Jurkat, Clone E6-1 (cell line): Measurements from ENCODE around the gene GRK2. TPM values are rescaled to one million over a fixed set of nuclear protein-coding genes. Genes with fewer than 3 reads are reported as not detected.
"Not testable (repeated sequence)": the region's sequence is repeated elsewhere in the genome, so short reads cannot be mapped to it uniquely, and the experiment has no call there.

Source experiments
- DNase-seq: peaks from one replicate; pipeline ENCODE4 v3.0.0-alpha.2; 2011; ENCODE audit warnings: low read depth, low spot score
- H3K4me3 ChIP-seq: 2 replicates; pipeline ENCODE4 v1.5.1; 2011; ENCODE audit warnings: mild to moderate bottlenecking, low read length, control low read depth, moderate library complexity
- polyA plus RNA-seq: library from polyadenylated mRNA; unstranded; fragments of >200 nt; gene quantifications from one replicate; pipeline ENCODE4 v1.2.1, GENCODE V29; 2012; ENCODE audit warnings: missing spikeins; ENCODE audit not compliant: insufficient read length, insufficient read depth

The GRK2 gene
- polyA plus RNA-seq, result 140 TPM

DNA sequence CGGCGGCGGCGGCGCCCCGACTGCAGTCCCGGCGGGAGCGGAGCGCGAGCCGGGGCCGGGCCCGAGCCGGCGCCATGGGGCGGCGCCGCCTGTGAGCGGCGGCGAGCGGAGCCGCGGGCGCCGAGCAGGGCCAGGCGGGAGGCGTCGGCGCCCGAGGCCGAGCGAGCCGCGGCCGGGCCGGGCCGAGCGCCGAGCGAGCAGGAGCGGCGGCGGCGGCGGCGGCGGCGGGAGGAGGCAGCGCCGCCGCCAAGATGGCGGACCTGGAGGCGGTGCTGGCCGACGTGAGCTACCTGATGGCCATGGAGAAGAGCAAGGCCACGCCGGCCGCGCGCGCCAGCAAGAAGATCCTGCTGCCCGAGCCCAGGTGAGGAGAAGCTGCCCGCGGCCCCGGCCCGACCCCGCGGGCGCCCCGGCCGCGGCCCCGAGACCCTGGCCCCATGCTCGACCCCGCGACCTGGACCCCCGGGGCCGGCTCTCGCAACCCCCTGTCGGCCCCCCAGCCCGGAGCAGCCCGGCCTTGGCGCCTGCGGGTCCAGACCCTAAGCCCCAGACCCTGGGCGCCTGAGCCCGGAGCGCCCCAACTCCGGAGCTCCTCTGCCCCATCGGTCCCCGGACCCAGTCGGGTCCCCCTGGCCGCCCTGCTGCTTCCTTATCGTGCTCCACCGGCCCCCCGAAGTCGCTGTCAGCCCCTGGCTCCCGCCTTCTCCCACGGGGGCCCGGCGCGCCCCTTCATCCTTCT lies at the start of gene GRK2:
TSS of gene GRK2 (plus strand) at position 25 of the 739 bp plus-strand sequence. CDS start at position 252, 227 bp downstream.
- DNase-seq, result no peak
- H3K4me3 ChIP-seq, result peak within 1 kb of the TSS; percentile 89

DNA sequence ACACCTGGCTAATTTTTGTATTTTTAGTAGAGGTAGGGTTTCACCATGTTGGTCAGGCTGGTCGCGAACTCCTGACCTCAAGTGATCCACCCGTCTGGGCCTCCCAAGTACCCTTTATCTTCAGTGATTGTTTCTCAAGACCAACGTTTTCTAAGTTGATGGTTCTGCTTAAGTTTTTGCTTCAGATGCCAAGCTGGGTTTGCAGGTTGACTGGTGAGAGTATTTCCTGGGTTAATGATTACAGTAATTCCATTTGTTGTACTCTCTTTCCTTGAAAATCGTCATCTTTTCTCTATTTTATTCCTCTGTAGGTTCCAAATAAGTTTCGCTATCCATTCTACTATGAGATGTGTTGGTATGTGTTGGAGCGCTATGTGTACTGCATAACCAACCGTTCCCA lies 38.5 kb upstream of the GRK2 start:
- no peak for DNase-seq
- no peak overlapping the region for H3K4me3 ChIP-seq

DNA sequence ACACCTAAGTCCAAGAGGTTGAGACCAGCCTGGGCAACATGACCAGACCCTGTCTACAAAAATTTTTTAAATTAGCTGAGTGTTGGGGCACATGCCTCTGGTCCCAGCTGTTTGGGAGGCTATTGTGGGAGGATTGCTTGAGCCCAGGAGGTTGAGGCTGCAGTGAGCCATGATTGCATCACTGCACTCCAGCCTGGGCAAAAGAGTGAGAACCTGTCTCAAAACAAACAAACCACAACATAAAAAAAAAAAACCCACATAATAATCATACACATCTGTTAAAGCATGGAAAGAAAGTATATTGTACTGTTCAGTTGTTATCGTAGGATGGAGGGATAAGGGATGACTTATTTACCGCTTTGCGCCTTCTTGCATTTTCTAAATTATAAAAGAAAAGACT lies 35.9 kb upstream of the GRK2 start:
- no peak overlapping the region for H3K4me3 ChIP-seq
- no peak for DNase-seq

DNA sequence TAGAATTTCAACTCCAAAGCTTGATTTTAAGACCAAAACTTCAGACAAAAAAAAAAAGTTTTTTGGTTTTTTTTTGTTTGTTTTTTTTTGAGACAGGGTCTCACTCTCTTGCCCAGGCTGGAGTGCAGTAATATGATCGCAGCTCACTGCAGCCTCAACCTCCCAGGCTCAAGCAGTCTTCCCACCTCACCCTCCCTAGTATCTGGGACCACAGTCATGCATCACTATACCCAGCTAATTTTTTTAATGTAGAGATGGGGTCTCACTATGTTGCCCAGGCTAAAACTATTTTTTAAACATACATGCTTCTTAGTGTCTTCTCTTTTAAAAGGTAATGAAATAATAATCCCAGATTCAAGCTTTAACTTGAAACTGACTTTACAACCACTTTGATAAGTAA lies 35.4 kb upstream of the GRK2 start:
- DNase-seq, result no peak
- H3K4me3 ChIP-seq, result no peak overlapping the region

DNA sequence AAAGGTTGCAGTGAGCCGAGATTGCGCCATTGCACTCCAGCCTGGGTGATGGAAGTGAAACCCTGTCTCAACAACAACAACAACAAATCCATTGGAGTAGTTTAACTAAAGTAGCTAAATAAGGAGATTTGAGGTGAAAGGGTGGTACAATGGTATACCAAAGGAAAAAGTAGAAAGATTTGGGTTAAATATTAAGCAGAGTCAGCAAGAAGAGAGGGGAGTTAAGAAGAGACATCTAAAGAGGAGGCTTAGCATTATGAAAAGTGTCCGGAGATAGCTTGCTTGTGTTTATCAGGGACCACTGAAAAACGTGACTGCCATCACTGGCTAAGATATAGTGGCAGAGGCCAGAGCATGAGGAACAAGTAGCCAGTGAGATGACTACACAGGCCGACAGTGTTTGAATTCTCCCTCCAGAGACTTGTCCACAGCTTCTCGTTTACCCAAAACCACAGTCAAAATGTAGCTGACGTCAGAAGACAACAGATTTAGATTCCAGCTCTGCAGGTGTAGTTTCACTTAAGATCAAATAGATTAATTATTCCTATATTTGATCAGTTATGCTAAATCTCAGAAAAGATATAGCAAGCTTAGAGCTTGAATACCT lies 32.6 kb upstream of the GRK2 start:
- H3K4me3 ChIP-seq, result no peak overlapping the region
- no peak for DNase-seq

DNA sequence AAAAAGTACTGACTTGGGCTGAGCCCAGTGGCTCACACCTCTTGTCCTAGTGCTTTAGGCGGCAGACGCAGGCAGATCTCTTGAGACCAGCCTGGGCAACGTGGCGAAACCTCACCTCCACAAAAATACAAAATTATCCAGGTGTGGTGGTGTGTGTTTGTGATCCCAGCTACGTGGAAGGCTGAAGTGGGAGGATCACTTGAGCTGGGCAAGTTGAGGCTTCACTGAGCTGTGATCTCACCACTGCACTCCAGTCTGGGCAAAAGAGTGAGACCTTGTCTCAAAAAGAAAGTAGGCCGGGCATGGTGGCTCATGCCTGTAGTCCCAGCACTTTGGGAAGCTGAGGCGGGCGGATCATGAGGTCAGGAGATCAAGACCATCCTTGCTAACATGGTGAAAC lies 31.7 kb upstream of the GRK2 start:
- H3K4me3 ChIP-seq, DNase-seq: not testable (repeated sequence)

DNA sequence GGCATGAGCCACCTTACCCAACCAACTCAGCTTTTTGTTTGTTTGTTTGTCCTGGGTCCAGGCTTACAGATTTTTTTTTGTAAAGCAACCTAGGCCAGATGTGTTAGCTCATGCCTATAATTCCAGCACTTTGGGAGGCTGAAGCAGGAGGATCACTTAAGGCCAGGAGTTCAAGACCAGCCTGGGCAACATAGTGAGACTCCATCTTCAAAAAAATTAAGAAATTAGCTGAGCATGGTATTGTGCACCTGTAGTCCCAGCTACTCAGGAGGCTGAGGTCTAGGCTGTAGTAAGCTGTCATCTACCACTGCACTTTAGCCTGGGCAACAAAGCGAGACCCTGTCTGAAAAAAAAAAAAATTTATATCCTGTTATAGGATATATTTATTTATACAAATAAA lies 28.7 kb upstream of the GRK2 start:
- no peak overlapping the region for H3K4me3 ChIP-seq
- DNase-seq, result no peak

DNA sequence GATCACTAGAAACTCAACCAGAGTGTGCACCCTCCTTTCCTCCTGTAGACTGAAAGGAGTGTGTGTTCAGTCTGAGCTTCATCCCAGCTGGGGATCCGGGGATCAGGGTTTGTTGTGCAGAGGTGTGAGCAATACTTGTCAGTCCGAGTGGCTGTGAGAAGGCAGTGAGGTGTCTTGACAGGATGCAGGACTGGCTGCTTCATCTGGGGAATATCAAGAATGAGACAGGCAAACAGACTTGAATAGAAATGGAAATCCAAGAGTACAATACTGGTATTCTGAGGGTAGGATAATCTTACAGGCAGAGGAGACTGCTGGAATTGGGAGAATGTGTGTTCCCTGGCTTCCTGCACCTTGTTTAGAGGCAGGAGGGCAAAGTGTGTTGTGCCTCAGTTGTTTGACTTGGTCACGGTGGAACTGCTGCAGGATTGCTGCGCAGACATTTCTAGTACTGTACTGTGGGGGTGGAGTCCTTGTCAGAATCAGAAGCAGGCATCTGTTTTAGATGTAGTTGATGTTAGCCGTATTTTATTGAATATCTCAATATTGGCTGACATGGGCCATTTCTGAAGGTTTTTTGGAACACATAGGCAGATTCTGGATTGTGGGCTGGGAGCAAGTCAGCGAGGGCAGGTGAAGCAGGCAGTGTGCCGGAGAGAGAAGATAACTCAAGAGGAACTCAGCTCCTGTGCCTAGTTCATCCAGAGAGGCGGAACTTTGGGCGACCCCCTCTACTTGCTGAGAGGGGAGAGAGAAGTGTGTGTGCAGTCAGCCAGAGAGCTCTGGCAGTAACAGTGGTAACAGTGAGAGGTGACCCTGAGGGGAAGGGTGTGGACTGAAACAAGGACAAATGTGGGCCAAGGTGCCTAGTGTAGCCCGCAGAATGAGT lies 27.1 kb upstream of the GRK2 start:
- no peak for DNase-seq
- H3K4me3 ChIP-seq, result peak overlapping the region; percentile 82

DNA sequence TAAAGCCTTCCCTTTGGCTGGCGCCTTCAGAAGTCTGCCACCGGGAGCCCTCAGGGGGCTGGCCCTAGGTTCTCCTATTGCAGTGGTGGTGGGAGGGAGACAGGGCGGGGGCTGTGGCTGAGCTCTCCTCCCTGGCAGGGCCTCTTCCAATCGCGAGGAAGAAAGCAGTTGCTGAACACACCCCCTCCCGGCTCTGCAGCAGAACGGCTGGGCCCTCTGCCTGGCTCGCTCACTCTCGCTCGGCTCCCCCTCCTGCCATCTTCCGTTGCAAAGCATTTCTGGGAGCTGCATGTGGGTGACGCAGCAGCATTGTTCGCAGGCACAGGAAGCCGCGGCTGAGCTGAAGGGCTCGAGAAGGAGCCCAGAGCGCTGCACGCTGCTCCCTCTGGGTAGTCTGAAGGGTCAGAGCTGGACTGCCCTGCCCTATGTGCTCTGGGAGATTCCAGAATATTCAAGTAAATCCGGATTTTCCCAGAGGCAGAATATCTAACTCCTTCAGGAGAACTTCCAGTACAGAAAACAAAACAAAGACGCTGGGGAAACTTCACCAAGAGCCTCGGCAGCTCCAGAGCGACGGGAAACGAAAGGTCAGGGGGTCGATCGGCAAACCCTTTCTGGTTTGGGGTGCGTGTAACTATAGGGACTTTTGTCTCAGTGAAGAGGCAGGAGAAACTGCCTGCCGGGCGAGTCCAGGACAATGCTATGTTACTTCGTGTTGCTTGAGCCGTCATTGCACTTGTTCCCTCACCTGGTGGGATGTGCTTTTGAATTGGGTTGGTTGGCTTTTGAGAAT lies 26.3 kb upstream of the GRK2 start:
- DNase-seq, result peak; percentile 98
- peak overlapping the region; percentile 82 for H3K4me3 ChIP-seq

DNA sequence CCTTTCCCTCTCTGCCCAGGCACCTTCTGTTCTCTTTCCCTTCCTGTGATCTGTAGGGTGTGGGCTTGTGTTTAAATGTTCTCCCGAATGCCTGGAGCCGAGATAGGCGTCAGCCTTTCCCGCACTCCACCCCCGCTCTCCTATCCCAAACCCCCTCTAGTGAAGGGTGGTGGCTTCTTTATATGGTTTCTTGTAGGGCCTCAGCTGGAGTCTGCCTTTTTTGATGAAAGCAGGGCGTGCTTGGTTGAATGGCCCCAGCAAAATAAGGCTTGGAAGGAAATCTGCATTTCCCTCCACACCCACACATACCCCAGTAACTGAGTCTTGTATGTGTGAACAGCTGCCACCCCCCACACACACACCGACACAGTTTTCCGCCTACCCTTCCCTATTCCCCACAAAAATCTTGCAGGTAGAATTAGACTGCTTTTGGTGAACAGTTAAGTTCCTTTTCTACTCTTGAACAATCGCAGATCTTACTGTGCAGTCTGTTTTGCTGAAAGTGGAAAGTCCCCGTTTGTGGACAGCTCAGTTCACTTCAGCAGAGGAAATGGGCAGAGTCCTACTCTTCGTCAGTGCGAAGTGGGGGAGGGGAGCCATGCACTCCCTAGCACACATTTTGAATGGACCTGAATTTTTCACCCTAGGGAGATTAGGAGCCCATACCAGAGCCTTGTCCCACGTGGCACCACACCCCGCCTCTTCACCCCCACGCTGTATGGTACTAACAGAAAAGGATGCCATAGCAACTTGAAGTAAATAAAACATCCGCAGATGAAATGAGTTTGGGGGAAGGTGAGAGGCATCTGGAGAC lies 25.5 kb upstream of the GRK2 start:
- peak overlapping the region; percentile 82 for H3K4me3 ChIP-seq
- peak; percentile 48 for DNase-seq

DNA sequence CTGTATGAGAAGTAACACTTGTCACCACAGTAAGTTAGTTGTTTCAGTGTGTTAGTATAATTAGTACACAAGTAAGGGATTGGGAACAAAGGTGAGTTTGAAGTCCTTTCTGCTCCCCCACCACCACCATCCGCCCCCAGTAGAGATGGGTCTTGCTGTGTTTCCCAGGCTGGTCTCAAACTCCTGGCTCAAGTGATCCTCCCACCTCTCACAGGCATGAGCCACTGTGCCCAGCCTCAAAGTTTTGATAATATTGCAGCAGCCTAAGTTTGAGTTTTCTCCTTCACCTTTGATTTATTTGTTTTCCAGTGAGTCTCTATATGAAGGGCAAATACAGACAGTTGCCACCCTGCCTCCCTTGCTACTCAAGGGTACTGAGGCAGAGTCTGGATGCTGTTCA lies 23.7 kb upstream of the GRK2 start:
- no peak overlapping the region for H3K4me3 ChIP-seq
- DNase-seq, result no peak

DNA sequence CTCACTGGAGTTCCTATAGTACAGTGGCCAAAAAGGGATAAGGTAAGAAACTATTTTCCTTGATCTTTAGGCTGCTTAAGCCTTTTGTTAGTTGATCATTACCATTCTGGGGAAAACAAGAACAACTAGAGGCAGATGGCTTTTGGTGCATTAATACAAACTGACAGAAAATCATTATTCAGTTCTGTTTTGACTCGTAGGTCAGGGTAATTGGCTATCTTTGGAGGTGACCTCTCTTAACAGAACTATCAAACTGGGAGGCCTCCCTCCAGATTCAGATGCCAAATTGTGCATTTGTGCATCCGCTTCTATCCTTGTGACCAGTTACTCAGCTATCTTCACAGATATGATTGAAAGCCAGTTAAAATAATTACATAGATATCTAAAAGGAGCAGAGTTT lies 23.2 kb upstream of the GRK2 start:
- no peak for DNase-seq
- no peak overlapping the region for H3K4me3 ChIP-seq

DNA sequence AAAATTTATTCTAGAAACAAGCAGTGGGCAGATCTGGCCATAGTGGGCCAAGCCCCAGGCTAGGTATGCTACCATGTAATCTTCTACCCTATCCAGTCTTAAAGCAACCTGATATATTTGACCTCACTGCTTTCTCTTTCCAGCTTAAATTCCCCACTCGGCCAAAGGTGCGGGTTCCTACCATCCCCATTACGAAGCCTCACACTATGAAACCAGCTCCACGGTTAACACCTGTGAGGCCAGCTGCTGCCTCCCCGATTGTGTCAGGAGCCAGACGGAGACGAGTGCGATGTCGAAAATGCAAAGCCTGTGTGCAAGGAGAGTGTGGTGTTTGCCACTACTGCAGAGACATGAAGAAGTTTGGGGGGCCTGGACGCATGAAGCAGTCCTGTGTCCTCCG lies 21.2 kb upstream of the GRK2 start:
- DNase-seq, result no peak
- H3K4me3 ChIP-seq, result no peak overlapping the region

DNA sequence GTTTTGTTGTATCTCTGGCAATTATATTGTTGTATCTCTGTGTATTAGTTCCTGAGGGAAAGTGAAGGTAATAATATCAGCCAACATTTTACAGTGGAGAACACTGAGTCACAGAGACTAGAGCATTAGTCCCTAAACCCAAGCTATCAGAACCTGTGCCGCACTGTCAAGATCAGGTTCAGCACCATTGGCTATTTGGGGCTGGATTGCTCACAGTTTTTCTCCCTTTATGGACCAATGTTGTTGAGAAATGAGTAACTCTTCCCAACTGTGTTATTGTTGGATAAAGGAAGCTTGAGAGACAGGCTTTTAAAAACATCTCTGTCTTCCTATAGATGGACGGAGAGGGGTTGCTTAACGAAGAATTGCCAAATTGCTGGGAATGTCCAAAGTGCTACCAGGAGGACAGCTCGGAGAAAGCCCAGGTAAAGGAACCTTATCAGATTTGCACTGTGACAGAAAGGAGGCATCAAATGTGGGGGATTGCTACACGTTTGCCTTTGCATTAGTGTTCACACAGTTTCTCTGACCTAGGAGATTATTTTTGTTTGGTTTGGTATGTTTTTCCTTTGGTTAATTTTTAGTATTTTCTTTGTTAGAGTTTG lies 18.2 kb upstream of the GRK2 start:
- no peak overlapping the region for H3K4me3 ChIP-seq
- no peak for DNase-seq

DNA sequence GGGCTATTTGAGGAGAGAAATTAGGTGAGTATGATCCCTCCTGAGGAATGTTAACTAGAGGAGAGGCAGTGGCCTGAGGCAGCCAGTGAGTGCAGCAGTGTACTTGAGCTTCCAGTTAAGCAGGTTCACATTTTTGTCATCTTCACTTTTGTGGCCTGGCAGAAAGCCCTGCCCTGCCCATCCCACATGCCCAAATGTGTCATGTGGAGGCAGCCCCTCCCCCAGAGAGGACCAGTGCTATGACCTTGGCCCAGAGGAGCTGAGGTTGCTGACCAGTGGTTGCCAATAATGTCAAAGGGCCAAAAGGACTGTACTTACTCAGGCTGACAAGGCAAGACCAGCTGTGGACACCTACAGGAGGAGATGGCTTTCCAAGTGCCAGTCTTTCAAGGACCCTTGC lies 17.6 kb upstream of the GRK2 start:
- H3K4me3 ChIP-seq, result no peak overlapping the region
- no peak for DNase-seq

DNA sequence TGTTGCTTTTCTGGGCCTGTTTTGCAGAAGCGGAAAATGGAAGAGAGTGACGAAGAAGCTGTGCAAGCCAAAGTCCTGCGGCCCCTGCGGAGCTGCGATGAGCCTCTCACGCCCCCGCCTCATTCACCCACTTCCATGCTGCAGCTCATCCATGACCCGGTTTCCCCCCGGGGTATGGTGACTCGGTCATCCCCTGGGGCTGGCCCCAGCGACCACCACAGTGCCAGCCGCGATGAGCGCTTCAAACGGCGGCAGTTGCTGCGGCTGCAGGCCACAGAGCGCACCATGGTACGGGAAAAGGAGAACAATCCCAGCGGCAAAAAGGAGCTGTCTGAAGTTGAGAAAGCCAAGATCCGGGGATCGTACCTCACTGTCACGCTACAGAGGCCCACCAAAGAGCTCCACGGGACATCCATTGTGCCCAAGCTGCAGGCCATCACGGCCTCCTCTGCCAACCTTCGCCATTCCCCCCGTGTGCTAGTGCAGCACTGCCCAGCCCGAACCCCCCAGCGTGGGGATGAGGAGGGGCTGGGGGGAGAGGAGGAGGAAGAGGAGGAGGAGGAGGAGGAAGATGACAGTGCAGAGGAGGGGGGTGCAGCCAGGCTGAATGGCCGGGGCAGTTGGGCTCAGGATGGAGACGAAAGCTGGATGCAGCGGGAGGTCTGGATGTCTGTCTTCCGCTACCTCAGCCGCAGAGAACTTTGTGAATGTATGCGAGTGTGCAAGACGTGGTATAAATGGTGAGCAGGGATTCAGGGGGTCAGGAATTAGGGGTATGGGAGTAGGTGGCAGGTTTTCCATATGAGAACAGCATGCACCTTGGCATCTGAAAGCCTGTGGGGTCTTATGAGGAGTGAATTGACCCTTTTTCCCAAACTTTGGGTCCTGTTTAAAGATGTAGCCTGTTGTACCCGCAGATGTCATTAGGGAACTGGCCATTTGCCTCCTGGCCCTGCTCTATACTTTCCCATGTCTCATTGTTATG lies 15.9 kb upstream of the GRK2 start:
- H3K4me3 ChIP-seq, result no peak overlapping the region
- DNase-seq, result no peak

DNA sequence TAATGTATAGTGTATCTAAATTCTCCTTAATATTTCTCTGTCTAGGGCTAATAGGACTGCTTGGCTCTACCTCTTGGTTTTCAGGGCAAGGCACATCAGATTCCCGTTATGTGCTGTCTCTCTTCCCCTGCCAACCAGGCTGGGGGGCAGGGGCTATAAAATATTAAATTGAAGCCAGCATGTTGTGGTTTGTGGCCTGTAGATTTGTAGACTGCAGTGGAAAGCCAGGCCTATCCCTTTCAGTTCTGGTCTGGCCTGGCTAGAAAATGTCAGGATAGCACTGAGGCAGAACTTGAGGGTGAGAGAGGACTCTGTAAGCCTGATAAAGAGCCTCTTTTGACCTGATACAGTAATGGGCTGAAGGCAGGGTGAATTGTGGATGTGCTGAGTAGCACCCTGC lies 14.4 kb upstream of the GRK2 start:
- no peak overlapping the region for H3K4me3 ChIP-seq
- no peak for DNase-seq
